Panc1 (cell line): ENCODE results near the gene CEP63.

Experiments
- CTCF ChIP-seq: fragments of 450-650 bp; IDR thresholded peaks from 2 replicates; pipeline ENCODE4 v1.5.1; 2017; ENCODE audit warnings: mild to moderate bottlenecking
- POLR2AphosphoS5 ChIP-seq: IDR thresholded peaks from 2 replicates; pipeline ENCODE4 v1.6.1; 2012; ENCODE audit warnings: mild to moderate bottlenecking, low read depth, low read length, moderate library complexity
- TCF7L2 ChIP-seq: IDR thresholded peaks from 2 replicates; pipeline ENCODE4 v1.6.1; 2011; ENCODE audit warnings: mild to moderate bottlenecking, low read depth, low read length, inconsistent platforms

GRCh38 chr3:134598763-134599545, 113.1 kb downstream of the CEP63 start:
- TF ChIP-seq TCF7L2 (no peak), POLR2AphosphoS5 (no peak), CTCF (no peak)
